IPS DF 6.9 (cell line): Measurements from ENCODE around the gene C17orf50.

Source experiments
- DNase-seq: peaks from one replicate; pipeline ENCODE4 v3.0.0-alpha.2; 2013; ENCODE audit warnings: low read depth, low spot score
- H3K27ac ChIP-seq: one replicate; pipeline ENCODE4 v1.5.1; 2013; ENCODE audit warnings: low read length, control low read depth
- H3K27me3 ChIP-seq: 2 replicates; pipeline ENCODE4 v1.6.1; 2013; ENCODE audit warnings: mild to moderate bottlenecking, low read length; ENCODE audit not compliant: control insufficient read depth, insufficient read depth
- H3K36me3 ChIP-seq: 2 replicates; pipeline ENCODE4 v1.6.1; 2013; ENCODE audit warnings: low read length; ENCODE audit not compliant: control insufficient read depth, insufficient read depth
- H3K4me1 ChIP-seq: 2 replicates; pipeline ENCODE4 v1.6.1; 2013; ENCODE audit warnings: low read length; ENCODE audit not compliant: control insufficient read depth, insufficient read depth
- H3K4me3 ChIP-seq: 2 replicates; pipeline ENCODE4 v1.5.1; 2013; ENCODE audit warnings: mild to moderate bottlenecking, low read length
- H3K9me3 ChIP-seq: 2 replicates; pipeline ENCODE4 v1.6.1; 2013; ENCODE audit warnings: low read length, inconsistent platforms; ENCODE audit not compliant: control insufficient read depth, insufficient read depth
- WGBS: extraction: QIAGEN DNeasy Blood & Tissue Kit; methylation state at CpG from one replicate; pipeline ENCODE4 v1.1.7; 2013; ENCODE audit warnings: mixed read lengths, missing lambda C conversion rate; ENCODE audit not compliant: insufficient read length, insufficient coverage; 5-methylcytosine and 5-hydroxymethylcytosine counted together

C17orf50 gene

GRCh38 chr17:35780950-35781349, 20.3 kb downstream of the C17orf50 start:
- H3K4me1 ChIP-seq: no peaks in the 10 kb centered on the region
- H3K36me3 ChIP-seq: no peaks in the 10 kb centered on the region
- no peak overlapping the region for H3K4me3 ChIP-seq
- no peaks in the 10 kb centered on the region for H3K9me3 ChIP-seq
- H3K27me3 ChIP-seq: no peaks in the 10 kb centered on the region
- WGBS: no CpG with 5 or more reads among the region's 3 CpGs
- no peak for DNase-seq
- no peak overlapping the region for H3K27ac ChIP-seq

GRCh38 chr17:35784895-35785294, 24.2 kb downstream of the C17orf50 start:
- no CpG with 5 or more reads among the region's 2 CpGs for WGBS
- Histone ChIP-seq H3K9me3 (no peaks in the 10 kb centered on the region), H3K36me3 (no peaks in the 10 kb centered on the region), H3K27ac (no peak overlapping the region), H3K4me3 (no peak overlapping the region), H3K4me1 (no peaks in the 10 kb centered on the region), H3K27me3 (no peaks in the 10 kb centered on the region)
- DNase-seq: no peak

GRCh38 chr17:35786941-35787432, 26.3 kb downstream of the C17orf50 start:
- H3K9me3 ChIP-seq: no peaks in the 10 kb centered on the region
- no peak overlapping the region for H3K27ac ChIP-seq
- no peak for DNase-seq
- no peaks in the 10 kb centered on the region; the same call in 1 of the 2 replicates for H3K27me3 ChIP-seq
- no peak overlapping the region for H3K4me3 ChIP-seq
- H3K36me3 ChIP-seq: no peaks in the 10 kb centered on the region
- H3K4me1 ChIP-seq: no peaks in the 10 kb centered on the region
- no CpG with 5 or more reads among the region's 3 CpGs for WGBS

GRCh38 chr17:35788477-35789368, 28.0 kb downstream of the C17orf50 start:
- Histone ChIP-seq H3K4me1 (no peaks in the 10 kb centered on the region), H3K4me3 (no peak overlapping the region), H3K27ac (no peak overlapping the region), H3K27me3 (peaks cover 5% of the 10 kb centered on the region), H3K36me3 (no peaks in the 10 kb centered on the region), H3K9me3 (no peaks in the 10 kb centered on the region)
- WGBS: no CpG with 5 or more reads among the region's 2 CpGs
- no peak for DNase-seq

- H3K27me3 ChIP-seq: peaks cover 18% of the 10 kb centered on the region
- WGBS: no CpG with 5 or more reads among the region's 3 CpGs
Observed at GRCh38 chr17:35790841-35791240, 30.2 kb downstream of the C17orf50 start.

GRCh38 chr17:35791681-35792350, 31.1 kb downstream of the C17orf50 start:
- Histone ChIP-seq H3K36me3 (peaks cover 4% of the 10 kb centered on the region; the same call in 1 of the 2 replicates), H3K27me3 (peaks cover 27% of the 10 kb centered on the region), H3K4me1 (0 out of 2 replicates have a peak, but pooled peaks cover 1% of the 10 kb centered on the region), H3K27ac (no peak overlapping the region), H3K4me3 (no peak overlapping the region), H3K9me3 (no peaks in the 10 kb centered on the region)
- no CpG with 5 or more reads among the region's 9 CpGs for WGBS
- DNase-seq: no peak

More at GRCh38 chr17:35790841-35791240, 30.2 kb downstream of the C17orf50 start:
- peaks cover 4% of the 10 kb centered on the region; the same call in 1 of the 2 replicates for H3K36me3 ChIP-seq
- no peaks in the 10 kb centered on the region for H3K9me3 ChIP-seq
- no peak for DNase-seq
- H3K4me1 ChIP-seq: 0 out of 2 replicates have a peak, but pooled peaks cover 1% of the 10 kb centered on the region
- no peak overlapping the region for H3K4me3 ChIP-seq
- H3K27ac ChIP-seq: no peak overlapping the region

- DNase-seq: no peak
- H3K27me3 ChIP-seq: peaks cover 27% of the 10 kb centered on the region
- no CpG with 5 or more reads among the region's 3 CpGs for WGBS
- H3K9me3 ChIP-seq: no peaks in the 10 kb centered on the region
- no peak overlapping the region for H3K4me3 ChIP-seq
- 0 out of 2 replicates have a peak, but pooled peaks cover 1% of the 10 kb centered on the region for H3K4me1 ChIP-seq
- H3K36me3 ChIP-seq: peaks cover 4% of the 10 kb centered on the region; the same call in 1 of the 2 replicates
- H3K27ac ChIP-seq: no peak overlapping the region
Observed at GRCh38 chr17:35793257-35793656, 32.6 kb downstream of the C17orf50 start.

- WGBS: no CpG with 5 or more reads among the region's 89 CpGs
- Histone ChIP-seq H3K4me3 (peak within 1 kb of the TSS; percentile 61; the same call in 1 of the 2 replicates), H3K36me3 (peaks cover 4% of the 10 kb centered on the region; the same call in 1 of the 2 replicates), H3K4me1 (0 out of 2 replicates have a peak, but pooled peaks cover 1% of the 10 kb centered on the region), H3K9me3 (no peaks in the 10 kb centered on the region), H3K27ac (no peak within 1 kb of the TSS), H3K27me3 (peaks cover 27% of the 10 kb centered on the region)
- DNase-seq: no peak
Observed at GRCh38 chr17:35795007-35795870, 34.6 kb downstream of the C17orf50 start, which contains the start of gene MMP28. Gene MMP28 (minus strand): TSS chr17:35795641. CDS start chr17:35795377, 264 bp downstream.

- no peak overlapping the region for H3K27ac ChIP-seq
- peak overlapping the region; percentile 61; the same call in 1 of the 2 replicates for H3K4me3 ChIP-seq
- 0 out of 2 replicates have a peak, but pooled peaks cover 1% of the 10 kb centered on the region for H3K4me1 ChIP-seq
- peaks cover 27% of the 10 kb centered on the region for H3K27me3 ChIP-seq
- no peaks in the 10 kb centered on the region for H3K9me3 ChIP-seq
- WGBS: no CpG with 5 or more reads among the region's 8 CpGs
- H3K36me3 ChIP-seq: peaks cover 4% of the 10 kb centered on the region; the same call in 1 of the 2 replicates
- DNase-seq: no peak
Observed at GRCh38 chr17:35795871-35796265, 35.2 kb downstream of the C17orf50 start.
